Retinal pigment epithelial cell (primary cell): ENCODE measurements around the gene EXOC6.

ENCODE experiments used
- DNase-seq: peaks from one replicate; pipeline ENCODE4 v3.0.0-alpha.2; 2010; ENCODE audit warnings: low read depth
- H3K4me3 ChIP-seq: 2 replicates; pipeline ENCODE4 v1.5.1; 2011; ENCODE audit warnings: mild to moderate bottlenecking, low read length, control low read depth, moderate library complexity
- TF ChIP-seq, protein P1 (sequence below): conservative IDR thresholded peaks from 2 replicates; pipeline ENCODE4 v1.5.1; 2011; ENCODE audit warnings: low read depth, low read length, control low read depth, inconsistent platforms

EXOC6 gene, protein sequence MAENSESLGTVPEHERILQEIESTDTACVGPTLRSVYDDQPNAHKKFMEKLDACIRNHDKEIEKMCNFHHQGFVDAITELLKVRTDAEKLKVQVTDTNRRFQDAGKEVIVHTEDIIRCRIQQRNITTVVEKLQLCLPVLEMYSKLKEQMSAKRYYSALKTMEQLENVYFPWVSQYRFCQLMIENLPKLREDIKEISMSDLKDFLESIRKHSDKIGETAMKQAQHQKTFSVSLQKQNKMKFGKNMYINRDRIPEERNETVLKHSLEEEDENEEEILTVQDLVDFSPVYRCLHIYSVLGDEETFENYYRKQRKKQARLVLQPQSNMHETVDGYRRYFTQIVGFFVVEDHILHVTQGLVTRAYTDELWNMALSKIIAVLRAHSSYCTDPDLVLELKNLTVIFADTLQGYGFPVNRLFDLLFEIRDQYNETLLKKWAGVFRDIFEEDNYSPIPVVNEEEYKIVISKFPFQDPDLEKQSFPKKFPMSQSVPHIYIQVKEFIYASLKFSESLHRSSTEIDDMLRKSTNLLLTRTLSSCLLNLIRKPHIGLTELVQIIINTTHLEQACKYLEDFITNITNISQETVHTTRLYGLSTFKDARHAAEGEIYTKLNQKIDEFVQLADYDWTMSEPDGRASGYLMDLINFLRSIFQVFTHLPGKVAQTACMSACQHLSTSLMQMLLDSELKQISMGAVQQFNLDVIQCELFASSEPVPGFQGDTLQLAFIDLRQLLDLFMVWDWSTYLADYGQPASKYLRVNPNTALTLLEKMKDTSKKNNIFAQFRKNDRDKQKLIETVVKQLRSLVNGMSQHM

DNA sequence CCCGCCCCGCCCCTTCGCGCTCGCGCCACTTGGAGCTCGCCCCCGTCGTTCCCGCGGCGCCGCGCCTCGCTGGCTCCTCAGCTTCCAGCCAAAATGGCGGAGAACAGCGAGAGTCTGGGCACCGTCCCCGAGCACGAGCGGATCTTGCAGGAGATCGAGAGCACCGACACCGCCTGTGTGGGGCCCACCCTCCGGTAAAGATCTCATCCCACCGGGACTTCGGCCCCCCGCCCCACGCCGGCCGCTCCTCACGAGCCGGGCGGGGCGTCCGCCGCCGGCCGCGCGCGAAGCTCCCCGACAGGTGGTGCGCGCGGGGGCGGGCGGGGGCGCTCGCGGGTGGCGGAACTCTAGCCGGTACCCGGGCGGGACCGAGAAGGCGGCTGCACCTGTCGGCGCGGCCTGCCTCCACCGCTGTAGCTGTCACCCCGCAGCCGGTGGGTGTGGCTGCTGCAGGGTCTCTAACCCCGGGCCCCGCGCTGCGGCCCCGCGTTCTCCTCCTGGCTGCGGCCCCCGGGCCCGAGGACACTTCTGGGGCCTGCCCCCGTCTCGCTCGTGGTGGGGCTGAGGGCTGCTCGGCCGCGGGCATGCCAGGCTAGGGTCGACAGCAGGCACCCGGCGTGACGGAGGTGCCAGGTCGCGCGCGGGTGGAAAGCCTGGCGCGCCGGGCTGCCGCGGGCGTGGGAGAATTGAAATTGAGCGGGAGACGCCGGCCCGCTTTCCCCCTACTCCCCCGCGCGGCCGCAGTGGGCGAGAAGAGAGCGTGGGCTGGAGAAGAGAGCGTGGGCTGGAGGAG is at the start of gene EXOC6:
TSS of gene EXOC6 (plus strand) at position 80 of the 793 bp plus-strand sequence. CDS start at position 94, 14 bp downstream.
- DNase-seq: no peak
- peak within 1 kb of the TSS; percentile 71 for H3K4me3 ChIP-seq
- TF ChIP-seq, protein P1, sequence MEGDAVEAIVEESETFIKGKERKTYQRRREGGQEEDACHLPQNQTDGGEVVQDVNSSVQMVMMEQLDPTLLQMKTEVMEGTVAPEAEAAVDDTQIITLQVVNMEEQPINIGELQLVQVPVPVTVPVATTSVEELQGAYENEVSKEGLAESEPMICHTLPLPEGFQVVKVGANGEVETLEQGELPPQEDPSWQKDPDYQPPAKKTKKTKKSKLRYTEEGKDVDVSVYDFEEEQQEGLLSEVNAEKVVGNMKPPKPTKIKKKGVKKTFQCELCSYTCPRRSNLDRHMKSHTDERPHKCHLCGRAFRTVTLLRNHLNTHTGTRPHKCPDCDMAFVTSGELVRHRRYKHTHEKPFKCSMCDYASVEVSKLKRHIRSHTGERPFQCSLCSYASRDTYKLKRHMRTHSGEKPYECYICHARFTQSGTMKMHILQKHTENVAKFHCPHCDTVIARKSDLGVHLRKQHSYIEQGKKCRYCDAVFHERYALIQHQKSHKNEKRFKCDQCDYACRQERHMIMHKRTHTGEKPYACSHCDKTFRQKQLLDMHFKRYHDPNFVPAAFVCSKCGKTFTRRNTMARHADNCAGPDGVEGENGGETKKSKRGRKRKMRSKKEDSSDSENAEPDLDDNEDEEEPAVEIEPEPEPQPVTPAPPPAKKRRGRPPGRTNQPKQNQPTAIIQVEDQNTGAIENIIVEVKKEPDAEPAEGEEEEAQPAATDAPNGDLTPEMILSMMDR: no peak

GRCh38 chr10:92799568-92799967 is 48.8 kb upstream of the EXOC6 start:
- TF ChIP-seq, protein P1: no peak
- no peak for DNase-seq
- no peak overlapping the region for H3K4me3 ChIP-seq

DNA sequence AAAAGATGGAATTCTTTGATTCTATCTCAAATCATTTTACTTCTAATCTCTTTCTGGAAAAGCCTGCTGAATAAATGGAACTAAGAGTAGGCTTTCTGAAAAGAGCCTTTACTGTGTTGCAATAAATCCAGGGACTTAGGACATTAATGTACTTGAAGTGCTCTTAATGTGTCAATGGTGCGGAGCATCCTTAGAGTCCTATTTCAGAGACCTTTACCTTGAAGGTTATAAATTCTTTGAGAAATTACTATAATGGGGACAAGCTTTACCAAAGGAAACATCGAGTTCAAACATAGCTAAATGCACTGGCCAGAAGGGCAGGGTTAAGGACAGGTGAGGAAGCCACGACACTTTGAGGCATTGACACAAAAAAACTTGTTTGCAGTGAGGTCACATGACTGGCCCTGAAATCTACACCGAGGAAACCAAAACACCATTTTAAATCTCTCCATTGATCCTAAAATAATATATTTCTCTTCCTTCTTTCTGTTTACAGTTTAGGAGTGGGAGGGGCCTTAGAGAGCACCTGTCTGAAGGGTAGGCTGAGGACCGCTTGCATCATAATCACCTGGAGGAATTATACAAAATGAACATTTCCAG is 48.1 kb upstream of the EXOC6 start:
- no peak for DNase-seq
- no peak overlapping the region for H3K4me3 ChIP-seq
- TF ChIP-seq, protein P1: no peak

- no peak for DNase-seq
- no peak overlapping the region for H3K4me3 ChIP-seq
- TF ChIP-seq, protein P1: no peak
Observed at GRCh38 chr10:92801978-92802872, 46.1 kb upstream of the EXOC6 start.

DNA sequence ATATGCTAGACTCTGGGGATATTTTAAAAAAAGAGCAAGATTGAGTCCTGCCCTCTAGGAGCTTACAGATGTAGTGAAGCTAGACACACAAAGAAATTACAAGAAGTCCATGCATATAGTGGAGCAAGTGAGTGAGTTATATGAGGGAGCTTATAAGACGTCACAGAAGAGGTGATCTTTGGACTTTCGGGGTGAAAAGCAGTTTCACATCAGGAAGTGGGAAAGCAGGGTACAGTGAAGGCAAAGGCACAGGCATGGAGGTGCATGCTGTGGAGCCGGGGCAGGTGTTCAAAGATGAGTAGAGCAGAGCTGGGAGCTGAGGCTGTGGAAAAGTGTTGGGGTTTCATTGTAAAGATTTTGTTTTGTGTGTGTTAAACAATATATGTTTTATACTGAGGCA is 38.5 kb upstream of the EXOC6 start:
- TF ChIP-seq, protein P1: no peak
- DNase-seq: no peak

More for the DNA sequence above, 38.5 kb upstream of the EXOC6 start:
- no peak overlapping the region for H3K4me3 ChIP-seq
